HepG2 (cell line): ENCODE data around the gene RNF123. TPM values are rescaled to one million over a fixed set of nuclear protein-coding genes. Genes with fewer than 3 reads are reported as not detected.
A peak's percentile ranks its signal among the peaks of the same experiment; 100 is the strongest.

Experiments used
- ATAC-seq: fragments of 200-7000 bp; cut with Tn5 transposase; 3 replicates; pipeline ENCODE4 v1.9.1; 2020; ENCODE audit warnings: mild to moderate bottlenecking, moderate library complexity
- BruUV-seq: library from RNA; stranded (reverse); fragments of 400-500 nt; replicated peaks from 2 replicates; lab custom pipeline; 2021; lab: Mats Ljungman, UMichigan
- CTCF ChIA-PET: fragments of 300-600 bp; formaldehyde crosslinking; extraction: SDS; loops from one replicate; lab custom pipeline; 2021; ENCODE audit warnings: low total read pairs, inconsistent platforms, low intra/inter-chr PET ratio; lab: Yijun Ruan, JAX
- POLR2A ChIA-PET: fragments of 350-600 bp; sonication (Branson Sonifier 250); formaldehyde crosslinking; loops from one replicate; lab custom pipeline; 2020; ENCODE audit warnings: antibody characterized with exemption, inconsistent platforms; lab: Yijun Ruan, JAX
- DNase-seq: peaks from one replicate; pipeline ENCODE4 v3.0.0-alpha.2; 2015; ENCODE audit warnings: low spot score
- FAIRE-seq: peaks from 3 replicates; lab custom pipeline; 2011; peaks lifted over from hg19 to GRCh38; lab: Jason Lieb, UNC
- H2AFZ ChIP-seq: one replicate; pipeline ENCODE4 v1.6.1; 2011; ENCODE audit warnings: low read length, inconsistent platforms
- H3K27ac ChIP-seq: fragments of 300-600 bp; 3 replicates; pipeline ENCODE4 v1.8.0; 2011; ENCODE audit warnings: mixed run types, mild to moderate bottlenecking, mixed read lengths, low read length, inconsistent platforms; ENCODE audit not compliant: insufficient read depth; ENCODE audit errors: extremely low read length
- H3K27me3 ChIP-seq, 2 experiments: fragments of 200-600 bp in 1 of 2; 2 replicates in 1 of 2; 3 replicates in 1 of 2; pipeline versions ENCODE4 v1.6.0 to v1.8.0; 2011; ENCODE audit warnings: low read length in 2 of 2, mild to moderate bottlenecking in 2 of 2, moderate library complexity in 2 of 2, inconsistent platforms in 1 of 2; ENCODE audit not compliant: insufficient read depth in 2 of 2, control insufficient read depth in 1 of 2
- H3K36me3 ChIP-seq, 2 experiments: fragments of 200-600 bp in 1 of 2; replicated peaks in 1 of 2; 2 replicates in 1 of 2; 3 replicates in 1 of 2; pipeline versions ENCODE4 v1.5.1 to v1.8.0; 2011; ENCODE audit warnings: low read length in 2 of 2, inconsistent platforms in 1 of 2; ENCODE audit not compliant: insufficient read depth in 2 of 2, control insufficient read depth in 1 of 2
- H3K4me1 ChIP-seq: 2 replicates; pipeline ENCODE4 v1.5.1; 2012; ENCODE audit warnings: low read length, inconsistent platforms; ENCODE audit not compliant: insufficient read depth
- H3K4me2 ChIP-seq: 2 replicates; pipeline ENCODE4 v1.6.0; 2011; ENCODE audit warnings: low read depth, low read length, inconsistent platforms
- H3K4me3 ChIP-seq, 3 experiments: fragments of 200-600 bp in 1 of 3; sonication (generic), shearing (Covaris generic) in 1 of 3; replicated peaks in 1 of 3; 2 replicates each; pipeline ENCODE4 v1.5.1; 2011 to 2016; ENCODE audit warnings: low read length in 3 of 3, inconsistent platforms in 2 of 3, low read depth in 2 of 3, mild to moderate bottlenecking in 2 of 3, control low read depth in 1 of 3, mixed read lengths in 1 of 3; ENCODE audit not compliant: insufficient read depth in 1 of 3
- H3K79me2 ChIP-seq: one replicate; pipeline ENCODE4 v1.6.1; 2011; ENCODE audit warnings: low read length, inconsistent platforms; ENCODE audit not compliant: insufficient read depth
- H3K9ac ChIP-seq: 2 replicates; pipeline ENCODE4 v1.6.0; 2011; ENCODE audit warnings: mild to moderate bottlenecking, low read depth, low read length, inconsistent platforms; ENCODE audit not compliant: insufficient read depth
- H3K9me3 ChIP-seq: 2 replicates; pipeline ENCODE4 v1.5.1; 2012; ENCODE audit warnings: mild to moderate bottlenecking, low read length
- H4K20me1 ChIP-seq: 2 replicates; pipeline ENCODE4 v1.6.0; 2011; ENCODE audit warnings: inconsistent platforms, mild to moderate bottlenecking, low read length, moderate library complexity; ENCODE audit not compliant: insufficient read depth
- ARNT ChIP-seq: fragments of 450-650 bp; IDR thresholded peaks from 2 replicates; pipeline ENCODE4 v1.6.1; 2017
- ETV6 ChIP-seq: sonication (generic); formaldehyde crosslinking; conservative IDR thresholded peaks from 2 replicates; pipeline ENCODE4 v1.4.0; 2020; ENCODE audit warnings: missing genetic modification reagents
- HHEX ChIP-seq: IDR thresholded peaks from 2 replicates; pipeline ENCODE4 v1.6.1; 2016; ENCODE audit warnings: control low read depth
- MAFF ChIP-seq: IDR thresholded peaks from 2 replicates; pipeline ENCODE4 v1.6.1; 2011; ENCODE audit warnings: low read depth, low read length, improper control_type of control experiment
- MAFG ChIP-seq: sonication (generic); formaldehyde crosslinking; IDR thresholded peaks from 2 replicates; pipeline ENCODE4 v1.5.1; 2020; ENCODE audit warnings: mild to moderate bottlenecking, missing genetic modification reagents
- MZF1 ChIP-seq: sonication (generic); formaldehyde crosslinking; IDR thresholded peaks from 2 replicates; pipeline ENCODE4 v1.8.1; 2023; ENCODE audit warnings: mild to moderate bottlenecking, missing genetic modification reagents, borderline replicate concordance
- NPAS2 ChIP-seq: sonication (generic); formaldehyde crosslinking; IDR thresholded peaks from 2 replicates; pipeline ENCODE4 v1.8.0; 2022; ENCODE audit warnings: mild to moderate bottlenecking, missing genetic modification reagents, borderline replicate concordance
- NR1H2 ChIP-seq: sonication (generic); formaldehyde crosslinking; IDR thresholded peaks from 2 replicates; pipeline ENCODE4 v1.8.1; 2022; ENCODE audit warnings: low read depth, missing genetic modification reagents, borderline replicate concordance
- PATZ1 ChIP-seq: sonication (generic); formaldehyde crosslinking; IDR thresholded peaks from 2 replicates; pipeline ENCODE4 v1.4.0; 2020; ENCODE audit warnings: missing genetic modification reagents
- PLSCR1 ChIP-seq: sonication (generic); formaldehyde crosslinking; IDR thresholded peaks from 2 replicates; pipeline ENCODE4 v1.5.0; 2020; ENCODE audit warnings: missing genetic modification reagents, mild to moderate bottlenecking, borderline replicate concordance
- POGZ ChIP-seq: sonication (generic); formaldehyde crosslinking; IDR thresholded peaks from 2 replicates; pipeline ENCODE4 v1.4.0; 2020; ENCODE audit warnings: mild to moderate bottlenecking, missing genetic modification reagents
- SPEN ChIP-seq: sonication (generic); formaldehyde crosslinking; IDR thresholded peaks from 2 replicates; pipeline ENCODE4 v1.5.1; 2020; ENCODE audit warnings: low read depth, mild to moderate bottlenecking, missing genetic modification reagents
- THRA ChIP-seq: sonication (generic); formaldehyde crosslinking; IDR thresholded peaks from 2 replicates; pipeline ENCODE4 v1.4.0; 2020; ENCODE audit warnings: missing genetic modification reagents, borderline replicate concordance
- TP53 ChIP-seq: sonication (generic); formaldehyde crosslinking; conservative IDR thresholded peaks from 2 replicates; pipeline ENCODE4 v1.4.0; 2020; ENCODE audit warnings: missing genetic modification reagents
- ZNF580 ChIP-seq: IDR thresholded peaks from 2 replicates; pipeline ENCODE4 v1.6.1; 2016; ENCODE audit warnings: low read depth, borderline replicate concordance
- WGBS: methylation state at CpG from one replicate; pipeline ENCODE4 v1.1.6; 2017; ENCODE audit warnings: low lambda C conversion rate; 5-methylcytosine and 5-hydroxymethylcytosine counted together
- in situ Hi-C: cut with HindIII; loops from 2 replicates; pipeline ENCODE4 v1.10.0; 2017; ENCODE audit warnings: low pct_unique_long_range_greater_than_20kb; ENCODE audit not compliant: extremely low pct_ligation_motif_present
- intact Hi-C: fragments of 100-400 bp; cut with micrococcal nuclease; formaldehyde crosslinking; loops from one replicate; pipeline ENCODE4 v1.10.0; 2022; ENCODE audit not compliant: unreplicated experiment
- polyA plus RNA-seq, 8 experiments: library from polyadenylated mRNA; depleted of rRNA in 3 of 8; stranded (reverse) in 7 of 8; unstranded in 1 of 8; fragments of >200 nt; fragmentation: Illumina TruSeq in 4 of 8; extraction: Trizol in 4 of 8; gene quantifications; 2 replicates each; pipeline versions ENCODE4 v1.2.1 to v1.2.3, GENCODE V29; 2011 to 2016; ENCODE audit warnings: low read depth in 4 of 8, missing spikeins in 1 of 8, mixed read lengths in 1 of 8; ENCODE audit not compliant: insufficient read depth in 1 of 8
- total RNA-seq, 5 experiments: library from RNA; depleted of rRNA; stranded (reverse); fragments of >200 nt; fragmentation: Illumina TruSeq; extraction: Trizol; gene quantifications; 2 replicates each; pipeline ENCODE4 v1.2.3, GENCODE V29; 2016; ENCODE audit warnings: low read depth in 1 of 5

The RNF123 gene
- total and polyA plus RNA-seq, 2 of the 13 experiments (the other 11 are each of a cell fraction or from before 2014, with no cell fraction given), result 29.9 to 82.2 TPM

- FAIRE-seq, result no peak
- ChIA-PET POLR2A (no interaction called here), CTCF (no interaction called here)
- H3K27me3 ChIP-seq, result no peaks in the 10 kb centered on the region
- H3K4me3 ChIP-seq, result no peak overlapping the region
- no peaks in the 10 kb centered on the region for H3K79me2 ChIP-seq
- no peaks in the 10 kb centered on the region for H3K9me3 ChIP-seq
- TF ChIP-seq ETV6, result no peak
- TF ChIP-seq ZNF580 (CRISPR knock-in tag), result no peak
- TF ChIP-seq PATZ1, result no peak
- TF ChIP-seq HHEX (CRISPR knock-in tag), result no peak
- TF ChIP-seq ARNT, result no peak
- TF ChIP-seq, all 625 proteins: peak for 0
- no CpG with 5 or more reads among the region's 1 CpG for WGBS
- DNase-seq, result no peak
- H3K9ac ChIP-seq, result no peak overlapping the region
- H4K20me1 ChIP-seq, result no peaks in the 10 kb centered on the region
- ATAC-seq, result no peak
- in situ Hi-C loops, result no loop called here
- H2AFZ ChIP-seq, result no peak overlapping the region
- H3K4me2 ChIP-seq, result no peak overlapping the region
- intact Hi-C loops, result no loop called here
- H3K27ac ChIP-seq, result no peak overlapping the region
- no TSS peak for BruUV-seq
- no peaks in the 10 kb centered on the region for H3K36me3 ChIP-seq
- peaks cover 52% of the 10 kb centered on the region for H3K4me1 ChIP-seq
Observed at GRCh38 chr3:49663831-49664230, 25.5 kb upstream of the RNF123 start.

- H2AFZ ChIP-seq, result no peak overlapping the region
- no peaks in the 10 kb centered on the region for H3K36me3 ChIP-seq
- DNase-seq, result no peak
- WGBS, result 88% methylated on average over 10 of the region's 11 CpGs
- ATAC-seq, result no peak
- no TSS peak for BruUV-seq
- no peaks in the 10 kb centered on the region for H3K9me3 ChIP-seq
- in situ Hi-C loops (no loop called here), intact Hi-C loops (no loop called here)
- POLR2A ChIA-PET, result no interaction called here
- no peak overlapping the region for H3K4me2 ChIP-seq
- H3K9ac ChIP-seq, result no peak overlapping the region
- no peaks in the 10 kb centered on the region for H3K79me2 ChIP-seq
- no peak overlapping the region for H3K4me3 ChIP-seq
- CTCF ChIA-PET, result no interaction called here
- peak overlapping the region; percentile 74 for H3K27ac ChIP-seq
- H4K20me1 ChIP-seq, result no peaks in the 10 kb centered on the region
- H3K4me1 ChIP-seq, result peaks cover 55% of the 10 kb centered on the region
- no peaks in the 10 kb centered on the region for H3K27me3 ChIP-seq
- no peak for FAIRE-seq
- TF ChIP-seq PLSCR1 (CRISPR knock-in tag), result no peak
- no peak for TF ChIP-seq MAFG
- no peak for TF ChIP-seq MZF1 (CRISPR knock-in tag)
- no peak for TF ChIP-seq MAFF
- TF ChIP-seq TP53 (CRISPR knock-in tag), result no peak
- TF ChIP-seq THRA (CRISPR knock-in tag), result no peak
- TF ChIP-seq SPEN, result no peak
- no peak for TF ChIP-seq NR1H2
- no peak for TF ChIP-seq POGZ (CRISPR knock-in tag)
- no peak for TF ChIP-seq NPAS2 (CRISPR knock-in tag)
Observed at GRCh38 chr3:49664300-49664699, 25.1 kb upstream of the RNF123 start.
